ENCODE measurements around the gene PXDN.
"Not testable (repeated sequence)": the region's sequence is repeated elsewhere in the genome, so short reads cannot be mapped to it uniquely, and the experiment has no call there.

The PXDN gene

GRCh38 chr2:1702186-1702565 is 42.1 kb downstream of the PXDN start:
- DNase-seq, result no peak
- no peak overlapping the region for H3K4me3 ChIP-seq (ENCODE audit: low read depth, low read length)
- no peaks in the 10 kb centered on the region for H3K9me3 ChIP-seq
- H3K4me1 ChIP-seq, result no peaks in the 10 kb centered on the region
- TF ChIP-seq, protein P1, sequence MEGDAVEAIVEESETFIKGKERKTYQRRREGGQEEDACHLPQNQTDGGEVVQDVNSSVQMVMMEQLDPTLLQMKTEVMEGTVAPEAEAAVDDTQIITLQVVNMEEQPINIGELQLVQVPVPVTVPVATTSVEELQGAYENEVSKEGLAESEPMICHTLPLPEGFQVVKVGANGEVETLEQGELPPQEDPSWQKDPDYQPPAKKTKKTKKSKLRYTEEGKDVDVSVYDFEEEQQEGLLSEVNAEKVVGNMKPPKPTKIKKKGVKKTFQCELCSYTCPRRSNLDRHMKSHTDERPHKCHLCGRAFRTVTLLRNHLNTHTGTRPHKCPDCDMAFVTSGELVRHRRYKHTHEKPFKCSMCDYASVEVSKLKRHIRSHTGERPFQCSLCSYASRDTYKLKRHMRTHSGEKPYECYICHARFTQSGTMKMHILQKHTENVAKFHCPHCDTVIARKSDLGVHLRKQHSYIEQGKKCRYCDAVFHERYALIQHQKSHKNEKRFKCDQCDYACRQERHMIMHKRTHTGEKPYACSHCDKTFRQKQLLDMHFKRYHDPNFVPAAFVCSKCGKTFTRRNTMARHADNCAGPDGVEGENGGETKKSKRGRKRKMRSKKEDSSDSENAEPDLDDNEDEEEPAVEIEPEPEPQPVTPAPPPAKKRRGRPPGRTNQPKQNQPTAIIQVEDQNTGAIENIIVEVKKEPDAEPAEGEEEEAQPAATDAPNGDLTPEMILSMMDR (IDR thresholded peaks at IDR 0.05; ENCODE audit: low read depth, low read length), result no peak
- no peaks in the 10 kb centered on the region for H3K27me3 ChIP-seq
- no peaks in the 10 kb centered on the region for H3K36me3 ChIP-seq

DNA sequence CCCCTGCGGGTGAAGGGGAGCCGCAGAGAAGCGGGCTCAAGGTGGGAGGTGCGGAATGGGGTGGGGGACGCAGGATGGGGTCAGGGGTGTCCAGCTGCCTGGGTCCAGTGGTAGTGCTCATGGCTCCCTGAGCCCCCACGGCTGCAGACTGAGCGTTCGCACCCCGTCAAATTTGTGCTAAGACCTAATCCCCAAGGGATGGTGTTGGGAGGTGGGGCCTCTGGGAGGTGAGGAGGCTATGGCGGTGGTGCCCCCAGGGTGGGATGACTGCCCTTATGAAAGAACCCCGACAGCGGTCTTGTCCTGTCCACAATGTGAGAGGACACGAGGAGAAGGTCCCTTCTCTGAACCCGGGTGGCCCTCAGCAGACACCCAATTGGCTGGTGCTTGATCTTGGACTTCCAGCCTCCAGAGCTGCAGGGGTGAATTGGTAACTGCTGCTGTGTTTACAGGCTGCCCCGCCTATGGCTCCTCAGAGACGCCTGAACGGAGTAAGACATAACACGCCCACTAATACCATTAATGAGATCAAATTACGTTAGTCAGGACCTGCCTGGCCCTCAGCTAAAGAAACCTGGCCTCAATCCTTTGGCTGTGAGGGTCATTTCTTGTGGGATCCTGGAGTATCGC is 42.6 kb downstream of the PXDN start:
- Histone ChIP-seq H3K4me3 (ENCODE audit: low read depth, low read length) (no peak overlapping the region), H3K4me1 (no peaks in the 10 kb centered on the region), H3K27me3 (no peaks in the 10 kb centered on the region), H3K36me3 (no peaks in the 10 kb centered on the region), H3K9me3 (no peaks in the 10 kb centered on the region)
- TF ChIP-seq, protein P1 (IDR thresholded peaks at IDR 0.05; ENCODE audit: low read depth, low read length), result no peak
- DNase-seq, result no peak

DNA sequence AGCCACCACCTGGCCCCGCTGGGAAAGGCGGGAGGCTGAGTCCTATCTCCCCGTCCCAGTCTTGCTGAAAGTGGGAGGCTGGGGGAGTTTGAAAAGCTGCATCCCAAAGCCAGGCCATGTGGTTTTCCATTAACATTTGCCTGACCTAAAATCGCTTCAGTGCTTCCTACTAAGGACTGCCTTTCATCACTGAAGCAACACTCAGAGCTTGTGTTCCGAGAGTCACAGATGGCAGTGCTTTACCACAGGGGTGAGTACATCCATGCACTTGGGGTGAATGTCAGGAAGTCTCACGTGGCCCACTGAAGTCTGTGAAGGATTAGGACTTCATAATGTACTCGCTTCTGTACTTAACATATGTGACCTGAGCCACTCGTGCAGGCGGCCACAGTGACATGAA is 43.3 kb downstream of the PXDN start:
- TF ChIP-seq, protein P1 (IDR thresholded peaks at IDR 0.05; ENCODE audit: low read depth, low read length), result no peak
- H3K9me3 ChIP-seq, result no peaks in the 10 kb centered on the region
- H3K4me3 ChIP-seq (ENCODE audit: low read depth, low read length), result no peak overlapping the region
- H3K4me1 ChIP-seq, result no peaks in the 10 kb centered on the region
- no peak for DNase-seq
- H3K36me3 ChIP-seq, result no peaks in the 10 kb centered on the region
- H3K27me3 ChIP-seq, result no peaks in the 10 kb centered on the region

GRCh38 chr2:1700427-1700826 is 43.9 kb downstream of the PXDN start:
- H3K4me1 ChIP-seq; DNase-seq; H3K9me3 ChIP-seq; H3K36me3 ChIP-seq; H3K4me3 ChIP-seq (ENCODE audit: low read depth, low read length); H3K27me3 ChIP-seq: not testable (repeated sequence)

DNA sequence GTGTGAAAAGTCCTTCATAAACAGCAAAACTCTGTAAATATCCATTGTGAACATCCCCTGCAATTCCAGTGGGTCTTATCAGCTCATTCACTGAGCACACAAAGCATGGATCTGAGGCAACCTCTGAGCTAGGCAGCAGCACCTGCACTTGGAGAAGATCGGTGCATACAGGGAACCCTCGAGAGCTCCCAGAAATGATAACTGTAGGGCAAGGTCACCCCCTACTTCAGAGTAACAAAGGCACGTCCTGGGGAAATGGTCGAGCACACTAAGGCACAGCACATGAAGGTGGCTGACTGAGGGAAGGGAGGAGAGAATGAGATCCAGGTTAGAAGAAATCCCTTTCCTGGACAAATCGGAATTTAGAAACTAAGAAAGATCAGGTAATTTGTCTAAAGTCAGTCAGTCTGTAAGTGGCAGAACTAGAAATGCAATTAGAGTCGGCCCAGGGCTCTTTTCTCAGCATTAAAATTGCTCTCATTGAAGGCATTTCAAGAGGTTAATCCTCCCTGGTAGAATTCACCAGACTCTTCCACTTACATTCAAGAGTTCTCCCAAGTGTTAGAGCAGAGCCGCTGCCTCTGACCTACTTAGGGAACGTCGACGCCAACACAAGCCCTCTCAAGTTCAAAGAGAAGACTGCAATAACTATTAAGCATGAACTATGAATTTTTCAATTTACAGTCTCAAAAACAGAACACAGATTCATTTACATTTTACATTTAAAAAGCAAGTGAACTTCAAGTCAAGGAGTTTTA is 45.9 kb downstream of the PXDN start:
- no peaks in the 10 kb centered on the region for H3K4me1 ChIP-seq
- no peaks in the 10 kb centered on the region for H3K9me3 ChIP-seq
- no peaks in the 10 kb centered on the region for H3K36me3 ChIP-seq
- no peak overlapping the region for H3K4me3 ChIP-seq (ENCODE audit: low read depth, low read length)
- H3K27me3 ChIP-seq, result no peaks in the 10 kb centered on the region
- DNase-seq, result no peak
- TF ChIP-seq, protein P1 (IDR thresholded peaks at IDR 0.05; ENCODE audit: low read depth, low read length), result no peak

DNA sequence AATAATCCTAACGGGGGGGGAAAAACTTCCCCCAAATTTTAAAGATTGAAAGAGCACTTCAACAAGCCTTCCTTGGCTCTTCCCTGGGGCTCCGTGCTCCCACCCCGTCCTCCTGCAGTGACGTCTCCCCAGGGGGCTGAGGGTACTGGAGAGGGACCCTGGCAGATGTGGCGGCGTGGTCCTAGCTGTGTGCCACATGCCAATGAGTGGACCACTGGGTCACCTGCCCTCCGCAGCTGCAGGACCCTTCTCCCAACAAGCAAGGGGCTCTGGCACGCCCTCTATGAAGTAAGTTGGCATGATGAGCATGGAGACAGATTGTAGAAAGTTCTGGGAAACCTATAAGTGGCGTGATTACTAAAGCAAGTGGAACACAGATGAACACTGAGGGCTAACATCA is 46.7 kb downstream of the PXDN start:
- TF ChIP-seq, protein P1 (IDR thresholded peaks at IDR 0.05; ENCODE audit: low read depth, low read length), result no peak
- Histone ChIP-seq H3K9me3 (no peaks in the 10 kb centered on the region), H3K4me3 (ENCODE audit: low read depth, low read length) (no peak overlapping the region), H3K27me3 (no peaks in the 10 kb centered on the region), H3K36me3 (no peaks in the 10 kb centered on the region), H3K4me1 (no peaks in the 10 kb centered on the region)
- no peak for DNase-seq
